HG02970 (cell line): ENCODE results near the gene MFF.

Experiments used
- ATAC-seq: cut with Tn5 transposase; IDR thresholded peaks from one replicate; pipeline ENCODE4 v1.9.1; 2021; ENCODE audit warnings: mild to moderate bottlenecking, moderate library complexity, moderate number of reproducible peaks; ENCODE audit not compliant: unreplicated experiment, low FRiP score

Gene MFF, protein sequence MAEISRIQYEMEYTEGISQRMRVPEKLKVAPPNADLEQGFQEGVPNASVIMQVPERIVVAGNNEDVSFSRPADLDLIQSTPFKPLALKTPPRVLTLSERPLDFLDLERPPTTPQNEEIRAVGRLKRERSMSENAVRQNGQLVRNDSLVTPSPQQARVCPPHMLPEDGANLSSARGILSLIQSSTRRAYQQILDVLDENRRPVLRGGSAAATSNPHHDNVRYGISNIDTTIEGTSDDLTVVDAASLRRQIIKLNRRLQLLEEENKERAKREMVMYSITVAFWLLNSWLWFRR

DNA sequence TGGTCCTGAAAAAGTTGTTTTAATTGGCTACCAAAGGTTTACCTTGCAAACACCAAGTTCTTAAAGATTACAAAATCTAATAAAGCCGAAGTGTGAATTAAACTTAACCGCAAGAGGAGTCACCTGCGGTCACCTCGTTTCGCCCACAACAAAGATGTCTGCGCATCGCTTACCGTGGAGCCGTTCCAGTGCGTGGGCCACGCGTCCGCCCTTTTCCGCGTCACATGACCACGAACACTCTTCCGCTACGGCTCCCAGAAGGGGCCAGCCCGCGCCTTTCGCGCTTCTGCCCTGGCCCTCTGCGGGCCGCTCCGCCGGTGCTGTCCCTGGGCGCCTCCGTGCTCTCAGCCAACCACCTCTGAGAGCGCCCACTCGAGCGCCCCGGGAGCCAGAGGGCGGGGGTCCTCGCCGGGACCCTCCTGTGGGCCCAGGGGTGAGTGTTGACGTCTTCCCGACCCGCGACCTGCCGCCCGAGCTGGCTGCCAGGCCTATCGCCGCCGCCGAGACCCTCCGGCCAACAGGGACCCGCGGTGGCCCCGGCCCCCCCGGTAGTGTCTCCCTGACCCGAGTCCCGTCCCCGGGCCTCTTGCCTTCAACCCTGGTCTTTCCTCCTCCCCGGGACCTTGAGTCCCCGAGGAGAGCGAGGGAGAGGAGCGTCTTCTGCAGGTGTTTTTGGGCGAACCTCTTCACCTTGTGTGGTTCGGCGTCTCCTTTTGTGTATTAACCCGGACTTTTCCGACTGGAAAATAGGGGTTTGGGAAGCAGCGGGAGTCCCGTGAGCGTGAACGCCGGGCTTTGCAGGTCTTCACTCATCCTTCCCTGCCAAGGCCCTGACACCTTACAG lies at the start of gene MFF:
Gene MFF (plus strand): TSS at position 257 of the 844 bp plus-strand sequence. CDS start 5,415 bp downstream, outside the sequence.
- peak; percentile 99 for ATAC-seq

GRCh38 chr2:227280895-227281294 lies 44.2 kb upstream of the MFF start:
- no peak for ATAC-seq

- no peak for ATAC-seq
These were observed 39.3 kb upstream of the MFF start for GRCh38 chr2:227285741-227286236.

- ATAC-seq = no peak
These were observed 37.3 kb upstream of the MFF start for GRCh38 chr2:227287771-227288170.

DNA sequence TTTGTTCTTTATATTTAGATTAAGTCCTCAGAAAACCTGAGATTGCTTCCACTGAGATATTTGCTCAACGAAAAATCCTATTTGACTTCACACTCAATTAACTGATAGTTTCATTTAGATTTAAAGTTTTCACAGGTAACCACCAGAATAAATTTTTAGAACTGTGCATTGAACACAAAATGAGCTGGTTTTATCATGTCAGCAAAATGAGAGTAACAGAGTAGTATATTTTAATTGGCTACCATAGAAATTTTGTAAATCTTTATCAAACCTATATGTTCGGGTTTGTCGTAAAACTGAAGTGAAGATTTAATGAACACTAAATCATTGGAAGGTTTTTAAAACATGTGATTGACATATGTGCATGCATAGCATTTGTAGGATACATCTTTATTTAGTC lies 32.7 kb upstream of the MFF start:
- no peak for ATAC-seq

- no peak for ATAC-seq
These were observed 31.5 kb upstream of the MFF start for GRCh38 chr2:227293531-227293930.

DNA sequence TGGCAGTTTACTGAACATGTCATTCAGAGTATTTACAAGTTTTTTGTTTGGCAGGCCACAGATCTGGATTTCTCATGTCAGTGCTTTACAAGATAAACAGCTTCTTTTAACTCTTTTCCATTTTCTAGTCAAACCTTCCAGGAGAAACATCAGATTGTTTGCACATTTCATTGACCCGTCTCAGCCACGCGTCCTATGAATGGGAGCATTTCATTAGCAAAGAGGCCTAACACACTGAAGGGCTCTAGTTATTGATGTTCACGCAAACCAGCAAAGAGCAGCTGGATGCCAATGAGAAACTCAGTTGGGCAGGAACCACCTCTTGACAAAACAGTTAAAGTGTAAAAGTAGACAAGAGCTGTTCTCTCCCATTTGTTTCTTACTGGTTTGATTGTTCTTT lies 29.2 kb upstream of the MFF start:
- no peak for ATAC-seq

GRCh38 chr2:227296671-227297405 lies 28.2 kb upstream of the MFF start:
- no peak for ATAC-seq

DNA sequence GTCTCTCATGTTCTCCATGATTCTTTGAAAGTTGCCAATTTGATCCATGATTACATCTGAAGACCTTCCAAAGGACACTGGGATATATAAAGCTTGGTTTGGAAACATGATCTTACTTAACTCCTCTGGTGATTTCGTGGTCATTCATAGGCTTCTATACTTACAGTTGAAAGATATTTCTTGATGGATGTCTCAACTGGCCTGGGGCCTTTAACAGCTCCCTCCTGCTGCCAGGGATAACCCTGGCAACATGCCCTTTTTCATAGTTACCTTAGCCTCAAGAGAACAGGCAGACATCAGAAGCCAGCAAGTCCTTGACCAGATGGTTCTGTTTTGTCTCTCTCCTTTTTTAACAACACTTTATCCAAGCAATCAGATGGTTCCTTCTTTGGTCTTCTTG lies 23.5 kb upstream of the MFF start:
- ATAC-seq = no peak

DNA sequence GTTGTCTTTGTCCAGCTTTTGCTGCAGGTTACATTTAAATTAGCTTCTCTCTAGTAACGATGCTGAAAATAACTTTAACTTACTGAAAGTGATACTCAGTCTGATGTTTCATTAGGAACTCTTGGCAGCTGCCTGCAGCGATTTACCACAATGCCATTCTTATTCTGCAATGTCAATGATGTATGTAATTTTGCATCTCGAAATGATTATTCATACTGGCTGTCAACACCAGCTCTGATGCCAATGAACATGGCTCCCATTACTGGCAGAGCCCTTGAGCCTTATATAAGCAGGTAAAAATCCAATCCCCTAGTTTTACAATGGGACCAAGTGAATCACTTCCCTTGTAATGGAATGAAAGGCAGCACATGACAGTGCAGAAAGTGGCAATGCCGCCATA lies 16.3 kb upstream of the MFF start:
- ATAC-seq = no peak

GRCh38 chr2:227310756-227311110 lies 14.3 kb upstream of the MFF start:
- no peak for ATAC-seq

- no peak for ATAC-seq
These were observed 13.1 kb upstream of the MFF start for GRCh38 chr2:227311861-227312506.

- ATAC-seq = no peak
These were observed 12.5 kb upstream of the MFF start for GRCh38 chr2:227312579-227312978.

- ATAC-seq = no peak
These were observed 11.7 kb upstream of the MFF start for GRCh38 chr2:227313310-227313709.

DNA sequence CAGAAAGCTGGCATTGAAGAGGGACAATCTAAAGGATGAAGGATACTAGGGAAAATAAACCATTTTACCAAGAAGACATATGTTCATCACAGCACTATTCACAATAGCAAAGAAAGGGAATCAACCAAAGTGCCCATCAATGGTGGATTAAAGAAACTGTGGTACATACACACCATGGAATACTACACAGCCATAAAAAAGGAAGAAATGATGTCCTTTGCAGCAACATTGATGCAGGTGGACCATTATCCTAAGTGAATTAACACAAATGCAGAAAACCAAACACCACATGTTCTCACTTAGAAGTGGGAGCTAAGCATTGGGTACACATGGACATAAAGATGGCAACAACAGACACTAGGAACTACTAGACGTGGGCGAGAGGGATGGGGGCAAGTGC lies 7.2 kb upstream of the MFF start:
- no peak for ATAC-seq

DNA sequence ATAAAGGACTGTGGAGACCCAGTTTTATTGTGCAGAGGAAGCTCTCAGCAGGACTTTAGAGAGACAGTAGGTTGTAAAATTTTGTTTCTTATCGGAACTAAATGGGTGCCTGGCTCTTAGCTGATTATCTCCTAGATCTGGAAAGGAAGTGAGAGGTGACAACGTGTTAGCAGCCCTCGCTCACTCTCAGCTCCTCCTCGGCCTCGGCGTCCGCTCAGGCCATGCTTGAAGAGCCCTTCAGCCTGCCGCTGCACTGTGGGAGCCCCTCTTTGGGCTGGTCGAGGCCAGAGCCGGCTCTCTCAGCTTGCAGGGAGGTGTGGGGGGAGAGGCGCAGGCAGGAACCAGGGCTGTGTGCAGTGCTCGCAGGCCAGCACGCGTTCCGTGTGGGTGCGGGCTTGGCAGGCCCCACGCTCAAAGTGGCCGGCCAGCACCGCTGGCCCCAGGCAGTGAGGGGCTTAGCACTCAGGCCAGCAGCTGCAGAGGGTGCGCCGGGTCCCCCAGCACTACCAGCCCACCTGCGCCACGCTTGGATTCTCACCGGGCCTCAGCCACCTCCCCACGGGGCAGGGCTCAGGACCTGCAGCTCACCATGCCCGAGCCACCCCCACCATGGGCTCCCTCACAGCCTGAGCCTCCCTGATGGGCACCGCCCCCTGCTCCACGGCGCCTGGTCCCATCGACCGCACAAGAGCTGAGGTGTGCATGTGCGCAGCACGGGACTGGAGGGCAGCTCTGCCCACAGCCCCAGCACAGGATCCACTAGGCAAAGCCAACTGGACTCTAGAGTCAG lies 4.6 kb upstream of the MFF start:
- no peak for ATAC-seq

- no peak for ATAC-seq
These were observed 2.4 kb upstream of the MFF start for GRCh38 chr2:227322530-227323205.

DNA sequence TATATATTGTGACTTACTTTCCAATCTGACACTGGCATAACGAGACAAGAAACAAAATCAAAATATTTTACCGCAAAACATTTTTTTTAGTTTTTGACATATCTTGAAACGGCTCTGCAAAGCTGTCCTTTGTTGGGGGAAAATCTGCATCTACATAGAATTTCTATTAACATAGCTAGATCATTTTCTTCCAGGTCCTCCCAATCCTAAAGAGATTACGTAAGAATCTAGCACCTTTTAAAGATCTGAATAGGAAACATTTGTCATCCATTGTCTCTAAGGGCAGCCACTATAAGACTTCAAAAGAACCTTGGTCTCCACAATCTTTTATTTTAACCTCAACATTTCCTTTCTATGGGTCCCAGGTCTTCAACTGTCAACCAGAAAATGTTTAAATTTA lies 1.2 kb upstream of the MFF start:
- ATAC-seq = no peak

- no peak for ATAC-seq
These were observed 433 bp upstream of the MFF start for GRCh38 chr2:227324642-227324994.
